HG03565 (cell line): Measurements from ENCODE around the gene FKBP2.

Experiments
- ATAC-seq: cut with Tn5 transposase; IDR thresholded peaks from one replicate; pipeline ENCODE4 v1.9.1; 2021; ENCODE audit warnings: mild to moderate bottlenecking, moderate library complexity; ENCODE audit not compliant: unreplicated experiment

FKBP2 gene

DNA sequence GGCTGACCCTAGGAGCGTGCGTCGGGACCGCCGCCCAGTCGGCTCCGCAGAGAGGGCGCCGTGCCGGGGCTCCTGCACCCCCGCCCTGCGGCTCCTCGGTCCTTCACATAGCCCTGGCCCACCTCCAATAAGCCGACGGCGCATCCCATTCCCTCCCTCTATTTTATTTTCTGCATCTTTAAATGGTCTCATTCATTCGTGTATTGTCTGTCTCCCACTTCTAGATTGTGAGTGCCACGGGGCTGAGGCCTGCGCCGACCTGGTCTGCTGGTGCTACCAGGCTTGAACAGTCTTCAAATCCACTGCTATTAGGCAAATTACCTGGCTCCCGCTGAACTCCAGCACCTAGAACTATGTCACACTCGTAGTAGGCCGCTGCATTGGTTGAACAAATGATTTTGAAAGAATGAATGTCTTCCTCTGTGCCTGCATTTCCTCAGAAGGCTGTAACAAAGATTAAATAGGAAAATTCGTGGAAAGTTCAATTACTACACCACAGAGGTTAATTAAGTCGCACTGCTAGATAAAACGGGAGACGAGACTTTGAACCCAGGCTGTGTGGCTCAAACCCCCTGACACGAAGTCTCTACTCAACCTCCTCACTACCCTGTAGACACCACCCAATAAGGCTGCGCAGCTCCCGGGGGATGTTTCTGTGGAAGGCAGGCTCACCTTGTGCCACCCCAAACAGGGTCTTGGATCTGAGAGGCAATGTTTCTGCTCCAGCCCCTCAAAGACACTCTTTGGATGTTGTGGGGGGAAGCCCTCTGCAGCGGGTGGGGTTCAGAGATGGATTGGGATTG, 7.0 kb downstream of the FKBP2 start:
- ATAC-seq = no peak

DNA sequence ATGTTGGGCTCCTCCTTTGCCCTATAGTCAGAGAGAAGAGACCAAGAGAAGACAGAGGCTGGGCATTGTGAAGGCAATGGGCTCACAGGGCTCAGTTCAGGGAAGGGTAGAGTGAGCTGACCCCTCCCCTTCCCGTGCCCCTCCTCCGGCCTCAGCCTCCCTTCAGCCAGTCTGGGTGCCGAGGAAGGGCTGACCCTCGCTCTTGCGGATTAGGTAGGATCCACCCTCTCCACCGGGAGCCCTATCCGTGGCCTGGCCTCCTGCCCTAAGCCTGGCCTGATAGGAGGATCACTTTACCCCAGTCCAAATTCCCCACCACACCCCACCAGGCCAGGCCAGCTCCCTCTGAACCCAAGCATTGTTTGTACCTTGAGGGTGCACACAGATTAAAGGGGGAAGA, 7.7 kb downstream of the FKBP2 start:
- ATAC-seq = no peak

DNA sequence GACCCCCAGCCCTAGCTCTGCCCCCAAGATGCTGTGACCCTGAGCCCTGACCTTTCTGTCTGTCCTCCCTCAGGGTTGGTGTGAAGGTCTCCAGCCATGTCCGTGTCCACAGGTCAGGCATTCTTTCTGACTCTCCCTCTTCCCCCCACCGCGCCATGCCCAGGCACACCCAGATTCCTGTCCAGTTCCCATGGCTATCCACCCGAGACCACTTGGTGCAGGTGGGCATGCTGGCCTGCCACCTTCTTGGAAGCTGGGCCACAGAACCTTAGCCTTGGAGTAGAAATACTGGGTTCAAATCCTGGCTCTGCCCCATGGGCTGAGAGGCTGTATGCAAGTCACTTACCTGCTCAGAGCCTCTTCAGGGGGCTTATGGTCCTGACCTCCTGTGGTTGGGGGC, 8.1 kb downstream of the FKBP2 start:
- no peak for ATAC-seq

DNA sequence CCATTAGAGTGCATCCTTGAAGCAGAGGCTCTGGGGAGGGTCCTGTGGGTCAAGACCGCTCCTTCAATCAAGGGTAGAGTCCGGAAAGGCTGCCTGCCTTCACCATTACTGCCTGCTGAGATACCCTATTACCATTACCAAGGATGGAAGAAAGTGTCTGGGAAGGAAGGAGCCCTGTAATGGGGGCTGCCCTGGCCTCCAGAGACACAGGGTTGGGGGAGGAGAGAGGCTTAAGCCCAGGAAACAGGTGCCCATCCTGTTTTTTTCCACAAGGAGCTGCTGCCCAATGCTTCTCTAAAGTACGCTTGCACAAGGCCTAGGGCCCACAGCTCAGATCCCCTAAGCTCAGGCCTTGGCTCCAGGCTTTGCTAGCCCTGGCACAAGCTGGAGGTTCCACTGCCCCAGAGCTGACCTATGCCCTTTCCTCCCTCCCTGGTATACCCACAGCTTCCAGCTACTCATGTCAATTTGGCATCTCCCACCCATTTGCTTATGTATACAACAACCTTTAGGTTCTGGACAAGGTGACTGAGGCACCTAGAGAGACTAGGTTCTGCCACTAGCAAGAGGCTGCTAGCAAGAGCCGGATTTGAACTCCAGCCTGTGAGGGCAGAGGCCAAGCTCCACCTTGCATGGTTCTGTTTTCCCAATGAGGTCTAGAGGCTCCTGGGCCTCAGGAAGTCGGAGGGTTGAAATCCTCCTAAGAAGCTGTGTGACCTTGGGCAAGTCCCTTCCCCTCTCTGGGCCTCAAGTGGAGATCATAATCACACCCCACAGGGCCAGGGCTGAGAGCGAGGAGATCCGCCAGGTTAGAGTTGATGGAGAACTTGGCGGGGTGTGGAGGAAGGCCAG, 8.9 kb downstream of the FKBP2 start:
- ATAC-seq = no peak

DNA sequence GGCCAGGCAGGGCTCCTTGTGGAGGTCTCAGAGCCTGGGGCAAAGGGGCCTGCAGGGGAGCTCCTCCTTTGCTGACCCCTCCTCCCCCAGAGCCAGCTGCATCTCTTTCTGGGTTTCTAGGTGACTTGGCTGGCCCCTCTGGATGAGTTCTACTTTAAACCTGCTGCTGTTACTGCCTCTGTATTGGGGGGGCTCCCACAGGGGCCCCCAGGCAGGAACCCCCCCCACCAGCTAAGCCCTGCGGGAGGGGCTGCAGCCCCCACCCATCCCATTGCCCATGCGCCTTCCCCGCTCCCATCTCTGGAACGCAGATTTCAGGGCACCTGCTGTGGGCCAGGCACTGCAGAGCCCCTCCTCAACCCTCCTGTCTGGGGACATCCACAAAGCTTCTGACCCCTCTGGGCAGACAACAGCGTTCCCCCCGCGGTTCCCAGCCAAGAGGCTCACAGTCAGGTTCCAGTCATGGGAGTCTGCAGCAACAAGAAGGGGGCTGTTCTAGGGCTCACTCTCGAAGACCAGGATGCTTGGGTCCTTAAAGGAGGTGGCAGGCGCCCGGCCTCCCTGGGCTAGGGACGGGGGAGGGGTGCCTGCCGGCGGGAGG, 9.6 kb downstream of the FKBP2 start:
- ATAC-seq = no peak

DNA sequence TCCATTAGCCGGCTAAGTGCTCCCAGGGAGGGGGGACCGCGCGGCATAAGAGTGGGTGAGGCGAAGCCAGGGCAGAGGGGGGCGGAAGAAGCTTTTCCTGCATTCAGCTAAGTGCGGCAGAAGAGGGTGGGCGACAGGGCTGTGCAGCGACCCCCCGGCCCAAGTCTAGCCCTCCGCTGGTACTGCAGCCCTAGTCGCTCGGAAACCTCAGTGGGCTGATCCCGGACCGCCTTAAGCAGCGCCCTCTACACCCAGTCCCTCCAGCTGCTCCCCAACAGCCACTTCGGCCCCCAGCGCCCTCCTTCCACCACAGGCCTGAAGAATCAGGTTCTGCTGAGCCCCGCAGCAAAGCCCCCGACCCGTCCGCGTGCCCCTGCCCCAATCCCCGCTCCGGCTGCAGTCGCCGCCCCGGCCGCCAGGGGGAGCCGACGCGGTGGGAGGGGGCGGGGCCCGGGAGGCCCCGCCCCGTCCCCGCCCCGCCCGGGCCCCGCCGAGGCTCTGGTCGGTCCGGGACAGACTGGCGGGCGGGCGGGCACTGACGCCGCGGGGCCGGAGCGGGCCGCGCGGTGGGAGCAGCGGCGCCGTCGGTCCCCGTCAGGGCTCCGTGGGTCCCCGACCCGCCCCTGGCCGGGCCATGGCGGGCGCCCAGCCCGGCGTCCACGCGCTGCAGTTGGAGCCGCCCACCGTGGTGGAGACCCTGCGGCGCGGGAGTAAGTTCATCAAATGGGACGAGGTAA, 10.3 kb downstream of the FKBP2 start, which contains the start of gene PLCB3:
PLCB3 (plus strand) TSS at position 515 of the 737 bp plus-strand sequence; CDS start at position 635, 120 bp downstream.
- ATAC-seq = no peak

DNA sequence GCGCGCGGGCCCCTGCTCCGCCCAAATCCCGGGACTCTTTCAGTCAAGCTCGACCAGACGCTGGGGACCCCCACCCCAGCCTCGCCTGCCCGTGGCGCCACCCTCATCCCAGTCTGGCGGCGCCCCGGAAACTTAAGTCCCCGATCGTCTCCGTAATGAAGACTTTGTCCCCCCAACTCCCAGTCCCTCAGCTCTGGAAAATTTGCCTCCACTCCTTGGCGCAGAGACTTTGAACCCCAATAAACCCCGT, 10.8 kb downstream of the FKBP2 start:
- ATAC-seq = no peak

DNA sequence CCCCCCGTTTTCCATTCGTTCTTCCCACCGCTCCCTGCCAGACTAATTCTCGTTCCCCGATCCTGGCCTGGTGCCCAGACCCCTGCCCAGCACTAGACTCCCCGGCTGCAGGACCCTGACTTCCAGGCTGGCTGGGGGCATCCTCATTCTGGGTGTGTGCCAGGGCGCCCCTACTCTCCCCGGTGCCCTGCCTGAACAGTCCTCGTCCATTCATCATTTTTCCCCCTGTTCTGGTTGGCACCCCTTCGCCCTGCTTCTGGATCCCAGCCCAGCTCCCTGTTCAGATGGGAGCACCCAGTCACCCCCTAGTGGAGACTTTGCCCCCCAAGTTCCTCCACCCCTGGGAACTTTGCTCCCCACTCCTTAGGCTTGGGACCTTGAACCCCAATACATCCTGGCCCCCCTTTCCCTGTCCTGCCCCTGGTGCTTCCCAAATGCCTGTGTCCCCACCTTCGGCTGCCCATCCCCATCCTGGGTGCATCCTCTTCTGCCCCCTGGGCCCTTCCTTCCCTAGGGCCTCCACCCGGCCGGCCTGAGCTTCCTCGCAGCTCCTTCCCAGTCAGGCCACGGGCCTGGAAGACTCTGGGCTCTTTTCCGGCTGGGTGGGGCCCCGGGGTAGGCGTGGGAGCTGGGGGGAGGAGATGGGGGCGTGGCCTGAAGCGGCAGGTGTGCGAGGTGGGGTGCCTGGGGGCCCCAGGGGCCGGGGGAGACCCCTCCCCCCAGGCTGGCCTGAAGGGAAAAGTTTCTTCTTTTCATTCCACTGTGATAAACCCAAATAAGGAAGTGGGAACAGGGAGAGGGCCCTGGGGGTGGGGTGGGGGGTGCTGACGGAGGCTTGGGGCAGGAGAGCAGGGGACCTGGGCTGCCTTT, 11.3 kb downstream of the FKBP2 start:
- no peak for ATAC-seq

DNA sequence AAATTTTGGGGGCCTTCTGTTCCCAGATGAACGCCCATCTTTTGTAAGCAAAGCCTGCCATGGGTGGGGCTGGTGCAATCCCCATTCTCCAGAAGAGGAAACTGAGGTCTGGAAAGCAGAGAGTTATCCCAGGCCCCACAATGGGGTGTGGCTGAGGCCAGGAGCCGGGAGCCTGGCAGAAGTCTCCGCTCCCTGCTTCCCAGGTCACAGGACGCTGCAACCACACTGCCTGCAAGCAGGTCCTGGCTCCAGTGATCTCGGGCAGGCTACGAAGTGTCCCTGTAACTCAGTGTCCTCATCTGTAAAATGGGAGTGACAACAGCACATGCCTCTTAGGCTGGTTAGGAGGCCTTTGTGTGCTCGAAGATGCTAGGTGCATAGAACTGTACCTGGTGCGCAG, 12.1 kb downstream of the FKBP2 start:
- ATAC-seq = no peak

DNA sequence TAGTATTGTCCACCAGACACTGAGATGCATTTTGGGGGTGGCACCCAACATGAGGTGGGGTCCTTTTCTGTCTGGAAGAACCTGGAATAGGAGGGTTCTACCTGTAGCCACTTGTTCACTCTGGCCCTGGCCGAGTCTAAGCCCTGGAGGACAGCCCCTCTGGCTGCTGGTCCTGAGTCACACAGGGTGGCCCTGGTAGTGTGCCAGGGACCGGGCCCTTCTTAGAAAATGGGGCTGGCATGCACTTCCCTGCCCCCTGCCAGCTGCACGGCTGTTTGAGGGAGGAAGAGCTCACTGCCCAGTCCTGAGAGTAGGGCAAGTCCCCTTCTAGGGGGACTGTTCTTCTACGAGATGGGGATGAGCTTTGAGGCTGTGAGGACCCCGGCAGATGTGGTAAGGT, 12.6 kb downstream of the FKBP2 start:
- ATAC-seq = no peak

DNA sequence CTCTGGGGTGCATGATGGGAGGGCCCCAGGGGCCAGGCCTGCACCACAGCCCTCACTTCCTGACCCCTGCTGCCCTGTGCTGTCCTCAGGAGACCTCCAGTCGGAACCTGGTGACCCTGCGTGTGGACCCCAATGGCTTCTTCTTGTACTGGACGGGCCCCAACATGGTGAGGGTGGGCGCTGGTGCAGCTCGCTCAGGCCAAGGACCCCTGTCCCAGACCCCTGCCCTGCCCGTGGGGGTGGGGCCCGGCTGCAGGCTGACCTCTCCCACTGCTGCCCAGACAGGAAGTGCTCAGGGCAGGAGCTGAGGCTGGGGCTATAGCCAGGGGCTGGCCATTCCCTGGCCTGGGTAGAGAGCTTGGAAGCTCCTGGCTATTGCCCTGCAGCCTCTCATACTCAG, 13.4 kb downstream of the FKBP2 start:
- ATAC-seq = no peak

DNA sequence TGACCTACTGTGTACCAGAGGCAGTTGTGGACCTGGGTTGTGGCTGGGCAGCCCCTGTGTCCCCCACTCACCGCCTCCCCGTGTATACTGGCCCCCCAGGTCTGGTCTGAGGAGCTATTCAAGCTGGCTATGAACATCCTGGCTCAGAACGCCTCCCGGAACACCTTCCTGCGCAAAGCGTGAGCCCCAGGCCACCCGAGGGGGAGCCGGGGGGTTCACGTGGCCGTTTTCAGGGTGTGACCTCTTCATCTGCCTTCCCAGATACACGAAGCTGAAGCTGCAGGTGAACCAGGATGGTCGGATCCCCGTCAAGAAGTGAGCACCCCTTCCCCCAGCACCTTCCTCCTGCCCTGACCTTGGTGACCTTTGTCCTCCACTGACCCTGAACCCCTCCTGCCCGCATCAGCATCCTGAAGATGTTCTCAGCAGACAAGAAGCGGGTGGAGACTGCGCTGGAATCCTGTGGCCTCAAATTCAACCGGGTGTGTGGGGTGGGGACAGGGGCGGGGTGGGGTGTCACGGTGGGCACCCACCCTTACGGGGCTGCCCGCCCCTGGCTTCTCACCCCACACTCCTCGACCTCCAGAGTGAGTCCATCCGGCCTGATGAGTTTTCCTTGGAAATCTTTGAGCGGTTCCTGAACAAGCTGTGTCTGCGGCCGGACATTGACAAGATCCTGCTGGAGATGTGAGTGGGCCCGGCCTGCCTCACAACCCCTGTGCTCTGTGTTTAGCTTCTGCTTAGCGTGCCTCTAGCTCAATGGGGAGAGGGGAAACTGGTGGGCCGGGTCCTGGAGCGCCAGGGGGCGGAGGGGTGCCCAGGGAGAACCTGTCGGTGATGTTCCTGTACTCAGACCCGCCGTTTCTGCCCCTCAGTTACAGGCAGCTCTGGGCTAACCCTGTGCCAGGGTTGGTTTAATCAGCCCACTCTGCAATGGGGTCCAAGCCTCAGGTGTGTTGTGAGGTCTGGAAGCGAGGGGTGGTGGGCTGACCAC, 14.5 kb downstream of the FKBP2 start:
- ATAC-seq = no peak

DNA sequence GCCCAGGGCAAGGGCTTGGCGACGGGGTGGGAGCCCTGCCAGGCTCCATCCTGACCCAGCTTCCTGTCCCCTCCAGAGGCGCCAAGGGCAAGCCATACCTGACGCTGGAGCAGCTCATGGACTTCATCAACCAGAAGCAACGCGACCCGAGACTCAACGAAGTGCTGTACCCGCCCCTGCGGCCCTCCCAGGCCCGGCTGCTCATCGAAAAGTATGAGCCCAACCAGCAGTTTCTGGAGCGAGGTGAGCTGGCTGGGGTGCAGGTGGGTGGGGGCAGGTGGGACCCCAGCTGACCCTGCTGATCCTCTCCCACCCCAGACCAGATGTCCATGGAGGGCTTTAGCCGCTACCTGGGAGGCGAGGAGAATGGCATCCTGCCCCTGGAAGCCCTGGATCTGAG, 15.4 kb downstream of the FKBP2 start:
- no peak for ATAC-seq

DNA sequence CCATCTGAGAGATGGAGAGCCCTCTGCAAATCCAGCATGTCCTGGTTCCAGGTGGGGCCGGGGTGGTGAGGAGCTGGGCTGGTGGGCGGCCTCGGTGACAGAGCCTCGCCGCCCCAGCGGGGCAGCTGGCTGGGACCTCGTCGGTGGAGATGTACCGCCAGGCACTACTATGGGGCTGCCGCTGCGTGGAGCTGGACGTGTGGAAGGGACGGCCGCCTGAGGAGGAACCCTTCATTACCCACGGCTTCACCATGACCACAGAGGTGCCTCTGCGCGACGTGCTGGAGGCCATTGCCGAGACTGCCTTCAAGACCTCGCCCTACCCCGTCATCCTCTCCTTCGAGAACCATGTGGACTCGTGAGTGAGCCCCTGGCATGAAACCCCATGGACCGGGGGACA, 17.5 kb downstream of the FKBP2 start:
- no peak for ATAC-seq

DNA sequence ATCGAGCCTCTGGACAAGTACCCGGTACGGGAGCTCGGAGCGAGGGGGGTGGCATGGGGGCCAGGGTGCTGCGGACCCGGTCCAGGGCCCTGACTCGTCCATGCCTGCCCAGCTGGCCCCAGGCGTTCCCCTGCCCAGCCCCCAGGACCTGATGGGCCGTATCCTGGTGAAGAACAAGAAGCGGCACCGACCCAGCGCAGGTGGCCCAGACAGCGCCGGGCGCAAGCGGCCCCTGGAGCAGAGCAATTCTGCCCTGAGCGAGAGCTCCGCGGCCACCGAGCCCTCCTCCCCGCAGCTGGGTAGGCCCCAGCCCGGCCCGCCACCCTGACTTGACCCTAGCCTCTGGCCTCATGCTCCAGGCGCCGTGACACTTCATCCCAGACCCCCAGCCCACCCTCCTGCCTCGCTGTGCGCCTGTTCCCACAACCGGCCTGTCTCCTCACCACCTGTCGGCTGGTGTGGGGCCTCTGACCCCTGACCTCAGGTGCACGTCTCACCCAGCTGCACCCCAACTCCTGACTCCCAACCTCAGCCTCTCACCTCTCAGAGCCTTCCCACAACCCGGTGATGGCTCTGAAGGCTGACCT, 18.1 kb downstream of the FKBP2 start:
- ATAC-seq = no peak

DNA sequence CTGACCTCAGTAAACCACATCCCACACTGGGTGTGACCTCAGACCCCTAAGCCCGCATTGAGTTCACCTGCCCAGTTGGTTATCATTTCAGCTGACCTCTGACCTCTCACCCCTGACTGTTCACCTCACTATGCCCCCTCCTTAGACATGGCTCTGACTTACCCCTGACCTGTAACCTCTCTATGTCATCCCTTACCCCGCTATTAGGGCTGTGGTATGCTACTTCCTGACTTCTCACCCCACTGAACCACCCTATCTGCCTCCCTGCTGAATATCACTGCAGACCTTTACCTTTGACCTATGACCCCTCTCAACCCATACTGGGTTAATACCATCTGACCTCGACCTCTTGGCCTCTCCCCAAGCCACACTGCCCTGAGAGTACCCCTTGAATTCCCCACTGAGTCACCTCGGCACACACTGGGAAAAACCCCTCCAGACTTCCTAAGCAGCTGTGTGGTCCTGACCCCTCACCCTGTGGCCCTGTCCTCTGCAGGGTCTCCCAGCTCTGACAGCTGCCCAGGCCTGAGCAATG, 18.7 kb downstream of the FKBP2 start:
- no peak for ATAC-seq

DNA sequence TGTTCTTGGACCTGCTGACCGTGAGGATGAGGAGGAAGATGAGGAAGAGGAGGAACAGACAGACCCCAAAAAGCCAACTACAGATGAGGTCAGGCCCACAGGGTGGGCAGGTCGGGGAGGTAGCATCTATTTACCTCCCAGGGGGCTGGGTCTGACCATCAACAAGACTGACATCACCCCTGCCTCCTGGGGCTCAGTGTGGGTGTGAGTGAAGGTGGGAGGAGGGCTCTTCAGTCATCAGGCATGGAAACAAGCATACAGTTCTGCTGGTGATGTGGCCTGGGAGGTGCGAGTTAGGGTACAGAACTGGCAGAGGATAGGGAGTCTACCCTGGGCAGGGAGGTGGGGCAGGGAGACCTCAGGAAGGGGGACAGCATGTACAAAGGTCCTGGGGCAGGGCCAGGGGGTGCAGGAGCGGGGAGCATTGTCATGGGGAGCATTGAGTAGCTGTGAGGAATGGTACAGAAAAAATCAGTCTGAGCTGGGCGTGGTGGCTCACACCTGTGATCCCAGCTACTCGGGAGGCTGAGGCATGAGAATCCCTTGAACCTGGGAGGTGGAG, 19.3 kb downstream of the FKBP2 start:
- no peak for ATAC-seq

DNA sequence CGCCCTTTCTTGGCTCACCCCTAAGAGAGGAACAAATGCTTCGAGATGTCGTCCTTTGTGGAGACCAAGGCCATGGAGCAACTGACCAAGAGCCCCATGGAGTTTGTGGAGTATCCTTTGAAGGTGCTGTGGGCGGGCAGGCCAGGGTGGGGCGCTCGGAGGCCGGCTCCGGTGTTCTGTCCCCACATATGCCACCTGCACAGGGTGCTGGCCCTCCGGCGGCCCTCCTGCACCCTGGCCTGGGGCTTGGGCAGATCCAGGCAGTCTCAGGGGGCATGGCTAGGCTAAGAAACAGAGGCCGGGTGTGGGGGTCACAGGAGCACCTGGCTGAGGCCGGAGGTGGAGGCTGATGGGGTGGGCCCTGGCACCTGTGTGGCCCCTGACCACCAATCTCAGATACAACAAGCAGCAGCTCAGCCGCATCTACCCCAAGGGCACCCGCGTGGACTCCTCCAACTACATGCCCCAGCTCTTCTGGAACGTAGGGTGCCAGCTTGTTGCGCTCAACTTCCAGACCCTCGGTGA, 20.7 kb downstream of the FKBP2 start:
- ATAC-seq = no peak
